HCT116 (cell line): ENCODE measurements around the gene OR51T1.

ENCODE experiments used
- EGR1 ChIP-seq: IDR thresholded peaks from 2 replicates; pipeline ENCODE4 v1.6.1; 2012; ENCODE audit warnings: low read depth
- POLR2AphosphoS5 ChIP-seq: IDR thresholded peaks from 2 replicates; pipeline ENCODE4 v1.6.1; 2011; ENCODE audit warnings: mild to moderate bottlenecking, low read depth, low read length, moderate library complexity
- SP1 ChIP-seq: IDR thresholded peaks from 2 replicates; pipeline ENCODE4 v1.6.1; 2012; ENCODE audit warnings: low read depth
- ZNF274 ChIP-seq: fragments of 200-500 bp; sonication (Bioruptor generic); IDR thresholded peaks from 2 replicates; pipeline ENCODE4 v1.6.1; 2014; ENCODE audit warnings: mild to moderate bottlenecking, low read depth, low read length, inconsistent platforms
- TF ChIP-seq, protein P1 (sequence below): IDR thresholded peaks from 2 replicates; pipeline ENCODE4 v1.6.1; 2012; ENCODE audit warnings: low read depth
- TF ChIP-seq, protein P2 (sequence below), 3 experiments: fragments of 200-600 bp in 1 of 3; sonication (generic) in 1 of 3; IDR thresholded peaks in 2 of 3; conservative IDR thresholded peaks in 1 of 3; 2 replicates each; pipeline ENCODE4 v1.5.1; 2012 to 2017; ENCODE audit warnings: low read depth in 2 of 3, low read length in 2 of 3, antibody characterized with exemption in 1 of 3, borderline replicate concordance in 1 of 3, control low read depth in 1 of 3, mild to moderate bottlenecking in 1 of 3, mixed read lengths in 1 of 3, mixed run types in 1 of 3, moderate library complexity in 1 of 3; ENCODE audit not compliant: insufficient read depth in 1 of 3

DNA sequence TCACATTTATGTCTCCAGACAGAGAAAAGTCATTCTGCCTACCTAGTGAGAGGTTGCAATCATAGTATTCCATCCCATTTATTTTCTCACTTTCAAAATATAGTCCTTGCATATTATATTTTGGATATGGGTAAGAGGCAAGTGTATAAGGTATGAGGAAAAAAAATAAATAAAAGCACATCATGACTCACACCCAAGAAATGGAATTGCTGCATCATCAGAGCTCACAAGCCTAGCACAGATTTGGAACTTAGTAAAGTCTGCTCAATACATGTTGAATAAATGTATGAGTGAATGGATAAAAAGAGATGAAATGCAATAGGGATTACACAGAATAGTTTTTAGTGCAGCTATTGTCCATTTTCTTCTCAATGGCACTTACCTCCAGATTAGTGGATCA lies 44.9 kb downstream of the OR51T1 start:
- no peak for TF ChIP-seq EGR1
- no peak for TF ChIP-seq SP1
- TF ChIP-seq, protein P1, sequence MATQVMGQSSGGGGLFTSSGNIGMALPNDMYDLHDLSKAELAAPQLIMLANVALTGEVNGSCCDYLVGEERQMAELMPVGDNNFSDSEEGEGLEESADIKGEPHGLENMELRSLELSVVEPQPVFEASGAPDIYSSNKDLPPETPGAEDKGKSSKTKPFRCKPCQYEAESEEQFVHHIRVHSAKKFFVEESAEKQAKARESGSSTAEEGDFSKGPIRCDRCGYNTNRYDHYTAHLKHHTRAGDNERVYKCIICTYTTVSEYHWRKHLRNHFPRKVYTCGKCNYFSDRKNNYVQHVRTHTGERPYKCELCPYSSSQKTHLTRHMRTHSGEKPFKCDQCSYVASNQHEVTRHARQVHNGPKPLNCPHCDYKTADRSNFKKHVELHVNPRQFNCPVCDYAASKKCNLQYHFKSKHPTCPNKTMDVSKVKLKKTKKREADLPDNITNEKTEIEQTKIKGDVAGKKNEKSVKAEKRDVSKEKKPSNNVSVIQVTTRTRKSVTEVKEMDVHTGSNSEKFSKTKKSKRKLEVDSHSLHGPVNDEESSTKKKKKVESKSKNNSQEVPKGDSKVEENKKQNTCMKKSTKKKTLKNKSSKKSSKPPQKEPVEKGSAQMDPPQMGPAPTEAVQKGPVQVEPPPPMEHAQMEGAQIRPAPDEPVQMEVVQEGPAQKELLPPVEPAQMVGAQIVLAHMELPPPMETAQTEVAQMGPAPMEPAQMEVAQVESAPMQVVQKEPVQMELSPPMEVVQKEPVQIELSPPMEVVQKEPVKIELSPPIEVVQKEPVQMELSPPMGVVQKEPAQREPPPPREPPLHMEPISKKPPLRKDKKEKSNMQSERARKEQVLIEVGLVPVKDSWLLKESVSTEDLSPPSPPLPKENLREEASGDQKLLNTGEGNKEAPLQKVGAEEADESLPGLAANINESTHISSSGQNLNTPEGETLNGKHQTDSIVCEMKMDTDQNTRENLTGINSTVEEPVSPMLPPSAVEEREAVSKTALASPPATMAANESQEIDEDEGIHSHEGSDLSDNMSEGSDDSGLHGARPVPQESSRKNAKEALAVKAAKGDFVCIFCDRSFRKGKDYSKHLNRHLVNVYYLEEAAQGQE = no peak
- TF ChIP-seq POLR2AphosphoS5 = no peak
- TF ChIP-seq ZNF274 = no peak
- TF ChIP-seq, protein P2, sequence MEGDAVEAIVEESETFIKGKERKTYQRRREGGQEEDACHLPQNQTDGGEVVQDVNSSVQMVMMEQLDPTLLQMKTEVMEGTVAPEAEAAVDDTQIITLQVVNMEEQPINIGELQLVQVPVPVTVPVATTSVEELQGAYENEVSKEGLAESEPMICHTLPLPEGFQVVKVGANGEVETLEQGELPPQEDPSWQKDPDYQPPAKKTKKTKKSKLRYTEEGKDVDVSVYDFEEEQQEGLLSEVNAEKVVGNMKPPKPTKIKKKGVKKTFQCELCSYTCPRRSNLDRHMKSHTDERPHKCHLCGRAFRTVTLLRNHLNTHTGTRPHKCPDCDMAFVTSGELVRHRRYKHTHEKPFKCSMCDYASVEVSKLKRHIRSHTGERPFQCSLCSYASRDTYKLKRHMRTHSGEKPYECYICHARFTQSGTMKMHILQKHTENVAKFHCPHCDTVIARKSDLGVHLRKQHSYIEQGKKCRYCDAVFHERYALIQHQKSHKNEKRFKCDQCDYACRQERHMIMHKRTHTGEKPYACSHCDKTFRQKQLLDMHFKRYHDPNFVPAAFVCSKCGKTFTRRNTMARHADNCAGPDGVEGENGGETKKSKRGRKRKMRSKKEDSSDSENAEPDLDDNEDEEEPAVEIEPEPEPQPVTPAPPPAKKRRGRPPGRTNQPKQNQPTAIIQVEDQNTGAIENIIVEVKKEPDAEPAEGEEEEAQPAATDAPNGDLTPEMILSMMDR (IDR thresholded peaks at IDR 0.05 in 2 of 3, conservative IDR thresholded peaks at IDR 0.05 in 1 of 3; ENCODE audit: borderline replicate concordance in 1 of 3, insufficient read depth in 1 of 3, low read depth in 2 of 3, low read length in 2 of 3) = no peak
